Activated CD4-positive, alpha-beta T cell treated with anti-CD3 and anti-CD28 coated beads for 24 hours (primary cell): Measurements from ENCODE around the gene IQCK.

Source experiments
- DNase-seq, 2 donors: peaks; one replicate each; pipeline ENCODE4 v3.0.0-alpha.2; 2020; ENCODE audit warnings: low read depth in 2 of 2

Gene IQCK

GRCh38 chr16:19860166-19861041 is 142.3 kb downstream of the IQCK start:
- DNase-seq, result no peak

- DNase-seq, result no peak
Measured at GRCh38 chr16:19861133-19861532, 143.1 kb downstream of the IQCK start.

DNA sequence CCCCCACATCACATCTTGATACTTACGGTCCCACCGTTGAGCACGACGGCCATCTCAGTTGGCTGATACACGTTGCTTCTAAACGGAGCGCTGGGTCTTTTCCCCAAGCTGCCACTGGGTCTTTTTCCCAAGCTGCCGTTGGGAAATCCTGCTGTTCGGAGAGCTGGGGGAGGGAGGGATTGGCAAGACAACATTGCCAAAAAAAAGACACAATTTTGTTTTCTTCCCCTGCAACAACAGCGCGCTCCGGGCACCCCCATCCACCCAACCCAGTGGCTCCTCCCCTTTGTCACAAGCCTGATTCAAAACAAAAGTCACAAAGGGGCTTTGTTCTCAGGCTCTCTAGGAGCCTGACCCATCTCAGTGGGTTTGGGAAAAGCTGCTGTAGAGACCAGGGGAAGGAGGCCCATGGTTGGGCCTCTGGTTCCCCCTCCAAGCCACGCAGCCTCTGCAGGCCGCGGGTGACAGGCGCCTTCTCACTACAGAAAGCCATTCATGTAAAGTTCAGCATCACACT is 143.8 kb downstream of the IQCK start:
- DNase-seq, result no peak

DNA sequence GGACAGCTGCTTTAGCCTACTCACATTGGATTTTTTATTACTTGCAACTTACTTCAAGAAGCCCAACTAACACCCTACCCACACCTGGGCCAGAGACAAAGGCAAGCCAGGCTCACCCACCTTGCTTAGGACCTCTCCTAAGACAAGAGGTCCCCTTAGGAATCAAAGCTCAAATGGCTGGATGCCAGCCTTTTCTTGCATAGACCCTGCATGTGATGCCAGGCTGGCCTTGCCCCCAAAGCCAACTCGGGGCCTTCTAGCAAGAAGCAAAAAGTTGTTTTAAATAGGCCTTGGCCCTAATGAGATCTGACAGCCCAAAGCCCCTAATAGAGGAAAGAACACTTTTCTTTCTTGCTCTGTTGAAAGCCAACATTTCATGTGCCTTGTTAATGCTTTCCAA is 145.9 kb downstream of the IQCK start:
- DNase-seq, result no peak

- DNase-seq, result no peak
Measured at GRCh38 chr16:19864566-19864965, 146.5 kb downstream of the IQCK start.

DNA sequence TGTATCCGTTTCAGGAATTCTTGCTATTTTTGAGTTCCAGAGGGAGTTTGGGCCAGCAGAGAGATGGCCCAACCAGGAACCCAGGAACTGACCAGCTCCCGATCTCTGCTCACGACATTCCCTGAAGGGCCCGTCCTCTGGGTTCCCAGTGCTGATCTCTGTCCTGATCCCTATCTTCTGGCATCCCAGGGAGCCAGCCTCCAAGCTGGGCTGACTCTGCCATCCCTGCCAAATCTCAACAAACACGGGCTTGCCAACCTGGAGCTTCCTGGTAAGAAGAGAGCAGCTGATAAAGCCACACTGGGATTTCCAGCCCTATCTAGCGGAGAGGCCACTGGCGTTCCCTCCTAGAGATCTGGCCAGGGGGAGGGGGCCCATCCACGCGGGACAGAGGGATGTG is 150.3 kb downstream of the IQCK start:
- DNase-seq, result no peak

DNA sequence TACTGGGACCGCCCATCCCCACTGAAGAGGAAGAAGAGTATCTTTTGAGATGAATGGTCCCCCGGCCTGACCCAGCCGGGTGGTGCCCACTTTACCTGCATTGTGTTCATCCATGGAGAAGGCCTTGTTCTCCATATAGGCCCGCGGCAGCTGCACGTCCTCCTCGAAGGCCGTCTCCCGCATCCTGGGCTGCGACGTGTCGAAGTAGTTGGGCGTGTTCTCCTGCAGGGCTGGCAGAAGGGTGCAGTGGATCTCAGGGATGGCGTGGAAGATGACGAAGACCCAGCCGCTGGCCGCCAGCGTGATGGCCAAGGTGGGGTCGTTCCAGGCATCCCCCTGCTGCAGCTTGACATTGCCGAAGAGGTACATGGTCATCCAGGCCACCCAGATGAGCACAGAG is 153.7 kb downstream of the IQCK start:
- DNase-seq, result no peak

DNA sequence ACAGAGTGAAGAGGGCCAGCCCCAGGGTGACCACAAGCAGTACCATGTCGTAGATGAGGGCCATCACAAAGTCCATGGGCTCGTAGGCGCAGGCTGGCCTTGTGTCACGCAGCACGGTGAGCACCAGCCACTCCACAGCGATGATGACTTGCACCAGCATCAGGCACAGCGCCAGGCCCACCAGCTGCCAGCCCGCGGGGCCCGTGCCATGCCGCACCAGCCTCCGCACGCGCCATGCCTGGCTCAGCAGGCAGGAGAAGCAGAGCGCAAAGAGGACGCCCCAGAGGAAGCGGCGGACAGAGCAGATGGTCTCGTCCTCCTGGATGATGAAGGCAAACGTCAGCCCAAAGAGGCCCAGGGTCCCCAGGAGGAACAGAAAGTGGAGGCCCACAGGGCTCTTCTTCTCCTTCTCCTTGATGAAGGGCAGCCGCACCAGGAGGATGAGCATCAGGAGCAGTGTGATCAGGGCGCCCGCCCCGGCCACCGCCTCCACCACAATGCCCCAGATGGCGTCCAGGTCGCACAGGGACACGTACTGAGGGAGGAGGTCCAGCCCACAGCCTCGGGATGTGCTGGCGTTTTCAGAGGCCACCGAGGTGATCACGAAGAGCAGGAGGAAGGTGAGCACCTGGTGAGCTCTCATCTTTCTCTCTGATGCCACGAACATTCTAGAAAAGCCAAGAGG is 154.2 kb downstream of the IQCK start:
- DNase-seq, result no peak

DNA sequence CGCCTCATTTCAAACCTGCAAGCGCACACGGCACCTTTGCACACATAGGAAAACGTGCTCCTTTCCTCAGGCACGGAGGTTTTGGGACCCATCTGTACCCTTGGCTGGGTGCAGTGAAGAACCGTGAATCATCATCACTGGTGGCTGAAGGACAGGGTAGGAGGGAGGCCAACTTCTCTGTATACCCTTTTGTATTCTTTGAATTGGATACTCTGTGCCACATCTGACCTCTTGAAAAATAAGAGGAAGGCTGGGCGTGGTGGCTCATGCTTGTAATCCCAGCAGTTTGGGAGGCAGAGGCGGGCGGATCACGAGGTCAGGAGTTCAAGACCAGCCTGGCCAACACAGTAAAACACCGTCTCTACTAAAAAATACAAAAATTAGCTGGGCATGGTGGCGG is 154.9 kb downstream of the IQCK start:
- DNase-seq, result no peak

GRCh38 chr16:19874026-19874425 is 156.0 kb downstream of the IQCK start:
- DNase-seq, result no peak

GRCh38 chr16:19874851-19875546 is 156.9 kb downstream of the IQCK start:
- no peak for DNase-seq

DNA sequence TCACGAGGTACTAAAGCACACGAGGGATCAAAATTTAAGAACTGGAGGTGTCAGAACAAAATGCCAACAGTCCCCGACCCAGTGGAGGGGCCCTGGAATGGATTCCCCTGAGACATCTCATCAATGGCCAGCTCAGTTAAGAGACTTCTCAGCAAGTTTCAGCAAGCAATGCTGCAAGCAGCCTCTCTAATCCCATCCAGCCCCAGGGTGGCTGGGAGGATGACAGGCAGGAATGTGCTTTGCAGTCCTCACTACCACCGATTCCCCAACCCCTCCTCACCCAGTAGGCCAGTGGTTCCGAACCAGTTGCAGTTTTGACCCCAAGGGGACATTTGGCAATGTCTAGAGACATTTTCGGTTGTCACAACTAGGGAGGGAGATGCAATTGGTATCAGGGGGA is 157.8 kb downstream of the IQCK start:
- DNase-seq, result no peak

- no peak for DNase-seq
Measured at GRCh38 chr16:19876501-19877059, 158.5 kb downstream of the IQCK start.

DNA sequence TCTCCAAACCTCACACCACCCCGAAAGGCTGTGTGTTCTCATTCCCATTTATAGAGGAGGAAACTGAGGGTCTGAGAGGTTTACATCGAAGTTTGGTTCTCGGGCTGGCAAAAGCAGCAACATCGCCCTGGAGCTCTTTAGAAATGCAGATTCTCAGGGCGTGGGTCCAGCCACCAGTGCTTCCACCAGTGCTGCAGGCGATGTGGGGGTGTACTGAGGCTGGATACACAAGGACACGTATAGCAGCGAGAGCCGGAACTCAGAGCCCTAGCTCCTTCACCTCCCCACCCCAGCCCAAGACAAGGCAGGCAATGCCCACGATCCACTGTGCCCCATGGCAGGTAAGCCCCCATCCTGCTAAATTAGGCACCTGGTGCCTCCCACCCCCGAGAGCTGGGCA is 160.7 kb downstream of the IQCK start:
- no peak for DNase-seq

DNA sequence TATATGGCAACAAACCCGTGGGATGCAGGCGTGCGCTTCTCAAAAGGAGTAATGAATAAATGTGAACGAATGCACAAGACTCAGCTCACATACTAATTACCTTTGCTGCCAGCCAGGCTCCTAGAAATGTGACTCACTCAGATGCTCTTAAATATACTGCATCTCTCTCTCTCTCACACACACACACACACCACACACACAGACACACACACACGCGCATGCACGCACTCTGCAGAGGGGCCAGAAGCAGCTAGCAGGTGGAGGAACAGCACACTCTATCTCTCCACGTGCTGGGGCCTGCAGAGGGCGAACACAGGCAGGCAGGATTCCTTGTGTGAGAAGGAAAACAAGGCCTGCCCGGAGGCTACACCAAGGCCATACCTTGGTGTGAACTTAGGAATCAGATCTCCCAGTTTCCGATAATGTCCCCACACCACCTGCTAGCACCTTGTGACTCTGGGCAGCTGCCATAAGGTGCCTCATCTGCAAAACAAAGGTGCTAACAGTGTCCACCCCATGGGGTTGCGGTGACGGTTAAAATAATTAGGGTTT is 161.2 kb downstream of the IQCK start:
- no peak for DNase-seq

GRCh38 chr16:19881028-19881427 is 163.0 kb downstream of the IQCK start:
- DNase-seq, result no peak

- no peak for DNase-seq
Measured at GRCh38 chr16:19881783-19882182, 163.7 kb downstream of the IQCK start.

GRCh38 chr16:19882186-19882585 is 164.1 kb downstream of the IQCK start:
- DNase-seq, result no peak

- DNase-seq, result no peak
Measured at GRCh38 chr16:19882646-19883045, 164.6 kb downstream of the IQCK start.

GRCh38 chr16:19883296-19883965 is 165.4 kb downstream of the IQCK start:
- DNase-seq, result no peak

DNA sequence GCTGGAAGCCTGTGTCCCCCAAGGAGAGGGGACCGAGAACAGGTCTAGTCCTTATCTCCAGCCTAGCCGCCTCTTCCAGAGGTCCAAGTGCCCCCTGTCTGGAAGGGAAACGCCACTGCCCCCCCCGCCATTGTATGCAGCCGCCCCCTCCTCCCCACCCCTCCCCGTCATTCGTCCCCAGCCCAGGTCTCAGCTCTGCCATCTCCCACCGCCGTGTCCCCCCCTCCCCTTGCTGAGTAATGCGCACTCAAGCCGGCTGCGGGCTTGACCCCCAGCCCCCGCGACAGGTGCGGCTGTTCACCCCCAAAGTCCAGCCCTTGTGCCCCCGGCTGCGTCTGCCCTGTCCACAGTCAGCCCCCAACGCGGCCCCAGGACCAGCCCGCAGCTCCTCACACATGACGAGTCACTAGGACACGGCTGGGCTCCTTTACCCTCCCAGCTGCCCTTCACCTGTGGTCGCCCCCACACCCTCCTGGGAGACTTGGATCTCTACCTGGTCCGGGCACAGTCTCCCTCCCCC is 166.0 kb downstream of the IQCK start:
- no peak for DNase-seq
